Endodermal cell (in vitro differentiated cells): Measurements from ENCODE around the gene KIAA1217. TPM values are rescaled to one million over a fixed set of nuclear protein-coding genes. Genes with fewer than 3 reads are reported as not detected.
A peak's percentile ranks its signal among the peaks of the same experiment; 100 is the strongest.

Experiments used
- DNase-seq: peaks from one replicate; pipeline ENCODE4 v3.0.0-alpha.2; 2017
- H3K27ac ChIP-seq: 2 replicates; pipeline ENCODE4 v1.5.1; 2013; ENCODE audit warnings: mild to moderate bottlenecking, low read depth, low read length, moderate library complexity
- H3K27me3 ChIP-seq: 2 replicates; pipeline ENCODE4 v1.6.1; 2013; ENCODE audit warnings: mild to moderate bottlenecking, low read length, moderate library complexity; ENCODE audit not compliant: insufficient read depth, control insufficient read depth, poor library complexity, severe bottlenecking
- H3K36me3 ChIP-seq: 2 replicates; pipeline ENCODE4 v1.7.0; 2013; ENCODE audit warnings: mild to moderate bottlenecking, low read length, moderate library complexity; ENCODE audit not compliant: control insufficient read depth, insufficient read depth
- H3K4me1 ChIP-seq: one replicate; pipeline ENCODE4 v1.7.0; 2013; ENCODE audit warnings: low read length; ENCODE audit not compliant: control insufficient read depth, insufficient read depth
- H3K4me3 ChIP-seq: 2 replicates; pipeline ENCODE4 v1.5.1; 2013; ENCODE audit warnings: mild to moderate bottlenecking, low read length, moderate library complexity
- H3K9ac ChIP-seq: 2 replicates; pipeline ENCODE4 v1.6.1; 2013; ENCODE audit warnings: mild to moderate bottlenecking, low read length, moderate library complexity; ENCODE audit not compliant: poor library complexity, severe bottlenecking; ENCODE audit errors: extremely low read depth
- H3K9me3 ChIP-seq: 2 replicates; pipeline ENCODE4 v1.6.1; 2013; ENCODE audit warnings: mild to moderate bottlenecking, low read length, moderate library complexity; ENCODE audit not compliant: control insufficient read depth
- H3K27ac Mint-ChIP-seq: 2 replicates; pipeline ENCODE4 v1.8.0; 2020; ENCODE audit warnings: mixed read lengths
- H3K27me3 Mint-ChIP-seq: 2 replicates; pipeline ENCODE4 v1.8.0; 2021; ENCODE audit warnings: mild to moderate bottlenecking, mixed read lengths; ENCODE audit not compliant: insufficient read depth
- H3K36me3 Mint-ChIP-seq: 2 replicates; pipeline ENCODE4 v1.8.0; 2020; ENCODE audit warnings: low read depth, mixed read lengths
- H3K4me1 Mint-ChIP-seq: 2 replicates; pipeline ENCODE4 v1.8.0; 2020; ENCODE audit warnings: mixed read lengths
- H3K4me3 Mint-ChIP-seq: 2 replicates; pipeline ENCODE4 v1.8.0; 2020; ENCODE audit warnings: mild to moderate bottlenecking, moderate library complexity, mixed read lengths
- H3K9me3 Mint-ChIP-seq: 2 replicates; pipeline ENCODE4 v1.8.0; 2020; ENCODE audit warnings: mild to moderate bottlenecking, mixed read lengths
- CTCF ChIP-seq: fragments of 200-600 bp; sonication (generic); conservative IDR thresholded peaks from 2 replicates; pipeline ENCODE4 v1.5.0; 2021; ENCODE audit warnings: antibody characterized with exemption, mild to moderate bottlenecking
- whole genome bisulfite sequencing, 2 experiments: methylation state at CpG; one replicate each; pipeline versions ENCODE4 v1.1.5 to v1.1.7; 2013; ENCODE audit warnings: missing lambda C conversion rate in 2 of 2, mixed read lengths in 1 of 2; ENCODE audit not compliant: insufficient coverage in 1 of 2, insufficient read length in 1 of 2; 5-methylcytosine and 5-hydroxymethylcytosine counted together
- total RNA-seq, 2 donors: library from RNA; stranded (reverse); fragmentation: NEBNext Ultra II Directional in 1 of 2; extraction: Animal tissue kit (Norgen Biotek cat#: 25700) in 1 of 2; gene quantifications; 2 replicates in 1 of 2; 3 replicates in 1 of 2; pipeline ENCODE4 v1.2.1, GENCODE V29; 2021

KIAA1217 gene
- total RNA-seq, 2 donors from 2014 or later, result 25.4 to 27.2 TPM

GRCh38 chr10:24515481-24515880, 306.5 kb downstream of the KIAA1217 start:
- H3K9ac ChIP-seq, result no peak overlapping the region
- no peaks in the 10 kb centered on the region for H3K27me3 Mint-ChIP-seq
- WGBS, 2 experiments, result 90 to 100% methylated on average over 1 to 2 of the region's 2 CpGs

GRCh38 chr10:24518411-24518810, 309.5 kb downstream of the KIAA1217 start:
- WGBS, 2 experiments, result 88 to 93% methylated on average over 7 of the region's 7 CpGs
- H3K9me3 ChIP-seq, result no peaks in the 10 kb centered on the region
- DNase-seq, result no peak
- H3K27ac ChIP-seq, result no peak overlapping the region
- Mint-ChIP-seq H3K4me1 (peaks cover 6% of the 10 kb centered on the region), H3K27me3 (no peaks in the 10 kb centered on the region), H3K27ac (no peak overlapping the region), H3K36me3 (peaks cover 5% of the 10 kb centered on the region), H3K9me3 (no peaks in the 10 kb centered on the region), H3K4me3 (no peak overlapping the region)
- H3K4me3 ChIP-seq, result no peak overlapping the region
- peaks cover 26% of the 10 kb centered on the region for H3K36me3 ChIP-seq
- no peak overlapping the region for H3K9ac ChIP-seq
- no peaks in the 10 kb centered on the region for H3K4me1 ChIP-seq
- TF ChIP-seq CTCF, result no peak
- H3K27me3 ChIP-seq, result no peaks in the 10 kb centered on the region

More at GRCh38 chr10:24515481-24515880, 306.5 kb downstream of the KIAA1217 start:
- H3K9me3 ChIP-seq, result no peaks in the 10 kb centered on the region
- Mint-ChIP-seq H3K4me3 (no peak overlapping the region), H3K27ac (no peak overlapping the region), H3K4me1 (peaks cover 6% of the 10 kb centered on the region), H3K9me3 (no peaks in the 10 kb centered on the region), H3K36me3 (peaks cover 9% of the 10 kb centered on the region)
- H3K27ac ChIP-seq, result no peak overlapping the region
- no peak for TF ChIP-seq CTCF
- DNase-seq, result no peak
- no peak overlapping the region for H3K4me3 ChIP-seq
- H3K27me3 ChIP-seq, result no peaks in the 10 kb centered on the region
- H3K4me1 ChIP-seq, result no peaks in the 10 kb centered on the region
- peaks cover 26% of the 10 kb centered on the region for H3K36me3 ChIP-seq

GRCh38 chr10:24518981-24519597, 310.2 kb downstream of the KIAA1217 start:
- H3K27ac ChIP-seq, result no peak overlapping the region
- H3K27me3 ChIP-seq, result no peaks in the 10 kb centered on the region
- no peaks in the 10 kb centered on the region for H3K27me3 Mint-ChIP-seq
- H3K9me3 Mint-ChIP-seq, result no peaks in the 10 kb centered on the region
- no peaks in the 10 kb centered on the region for H3K4me1 ChIP-seq
- TF ChIP-seq CTCF, result peak; percentile 87
- H3K27ac Mint-ChIP-seq, result no peak overlapping the region
- 35 to 44% methylated on average over 4 to 15 of the region's 15 CpGs for WGBS, 2 experiments
- H3K9ac ChIP-seq, result no peak overlapping the region
- peaks cover 7% of the 10 kb centered on the region for H3K36me3 Mint-ChIP-seq
- peaks cover 24% of the 10 kb centered on the region for H3K36me3 ChIP-seq
- no peak overlapping the region for H3K4me3 ChIP-seq
- peaks cover 6% of the 10 kb centered on the region for H3K4me1 Mint-ChIP-seq
- DNase-seq, result peak; percentile 87
- no peaks in the 10 kb centered on the region for H3K9me3 ChIP-seq
- no peak overlapping the region for H3K4me3 Mint-ChIP-seq
